ENCODE measurements around the gene DAND5.
"Not testable (repeated sequence)": the region's sequence is repeated elsewhere in the genome, so short reads cannot be mapped to it uniquely, and the experiment has no call there.

Gene DAND5

GRCh38 chr19:12965017-12965811 is 4.2 kb upstream of the DAND5 start:
- in situ Hi-C loops (cut with HindIII; ENCODE audit: low sequenced_read_pairs), result no loop called here

DNA sequence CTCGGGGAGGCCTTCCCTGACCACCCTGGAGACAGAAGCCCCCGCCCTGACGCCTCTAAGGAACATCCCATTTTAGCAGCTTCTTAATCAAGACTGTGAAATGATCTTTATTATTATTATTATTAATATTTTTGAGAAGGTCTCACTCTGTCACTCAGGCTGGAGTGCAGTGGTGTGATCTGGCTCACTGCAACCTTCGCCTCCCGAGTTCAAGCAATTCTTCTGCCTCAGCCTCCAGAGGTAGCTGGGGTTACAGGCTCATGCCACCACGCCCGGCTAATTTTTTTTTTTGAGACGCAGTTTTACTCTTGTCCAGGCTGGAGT is 3.6 kb upstream of the DAND5 start:
- in situ Hi-C loops (cut with HindIII; ENCODE audit: low sequenced_read_pairs), result no loop called here

- in situ Hi-C loops (cut with HindIII; ENCODE audit: low sequenced_read_pairs), result no loop called here
Observed at GRCh38 chr19:12967907-12968306, 1.5 kb upstream of the DAND5 start.

GRCh38 chr19:12970070-12970820 is 869 bp downstream of the DAND5 start:
- in situ Hi-C loops (cut with HindIII; ENCODE audit: low sequenced_read_pairs), result no loop called here

DNA sequence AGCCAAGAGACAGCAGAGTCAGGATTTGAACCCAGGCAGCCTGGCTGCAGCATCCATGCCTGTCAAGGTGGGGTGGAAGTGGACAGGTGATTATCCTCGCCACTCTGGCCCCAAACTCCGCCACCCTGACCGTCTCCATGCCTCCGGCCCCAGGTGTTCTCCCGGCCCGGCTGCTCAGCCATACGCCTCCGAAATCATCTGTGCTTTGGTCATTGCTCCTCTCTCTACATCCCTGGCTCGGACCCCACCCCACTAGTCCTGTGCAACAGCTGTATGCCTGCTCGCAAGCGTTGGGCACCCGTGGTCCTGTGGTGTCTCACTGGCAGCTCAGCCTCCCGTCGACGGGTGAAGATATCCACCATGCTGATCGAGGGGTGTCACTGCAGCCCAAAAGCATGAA is 3.9 kb downstream of the DAND5 start:
- in situ Hi-C loops (cut with HindIII; ENCODE audit: low sequenced_read_pairs), result no loop called here

DNA sequence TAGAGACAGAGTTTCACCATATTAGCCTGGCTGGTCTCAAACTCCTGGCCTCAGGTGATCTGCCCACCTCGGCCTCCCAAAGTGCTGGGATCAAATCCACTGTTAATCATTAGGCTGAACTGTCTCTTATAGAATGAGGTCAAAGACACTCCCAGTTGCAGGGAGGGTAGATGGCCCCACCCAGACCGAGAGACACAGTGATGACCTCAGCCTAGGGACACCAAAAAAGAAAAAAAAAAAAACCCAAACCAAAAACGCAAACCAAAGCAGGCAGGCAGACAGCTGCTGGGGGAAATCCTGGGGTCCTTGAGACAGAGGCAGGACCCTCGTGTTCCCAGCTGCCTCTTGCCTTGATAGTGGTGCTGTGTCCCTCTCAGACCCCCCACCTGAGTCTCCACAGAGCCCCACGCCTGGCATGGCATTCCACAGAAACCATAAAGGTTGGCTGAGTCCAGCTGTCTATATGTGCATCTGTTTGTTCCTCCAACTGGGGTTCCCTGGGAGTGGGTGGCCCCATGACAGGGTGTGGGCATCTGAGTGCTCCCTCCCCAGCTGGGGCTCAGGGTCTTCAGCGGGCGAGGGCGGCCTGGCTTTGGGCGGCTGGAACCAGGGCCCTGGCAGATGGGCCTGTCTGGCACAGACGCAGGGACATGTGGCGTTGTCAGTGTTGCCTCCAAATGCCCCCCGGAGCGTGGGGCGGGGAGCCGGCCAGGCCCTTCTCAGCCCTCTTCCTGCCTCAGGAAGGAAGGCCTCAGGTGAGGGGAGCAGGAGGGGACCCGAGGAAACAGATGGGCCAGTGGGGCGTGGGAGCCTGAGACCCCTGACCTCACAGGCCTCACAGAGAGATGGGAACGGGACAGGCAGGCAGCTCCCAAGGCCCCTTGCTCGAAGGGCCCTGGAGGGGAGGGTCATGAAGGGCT is 5.2 kb downstream of the DAND5 start:
- in situ Hi-C loops (cut with HindIII; ENCODE audit: low sequenced_read_pairs), result no loop called here

GRCh38 chr19:12975221-12975741 is 5.9 kb downstream of the DAND5 start:
- in situ Hi-C loops (cut with HindIII; ENCODE audit: low sequenced_read_pairs), result no loop called here

GRCh38 chr19:12976109-12976508 is 6.7 kb downstream of the DAND5 start:
- in situ Hi-C loops (cut with HindIII; ENCODE audit: low sequenced_read_pairs), result not testable (repeated sequence)

DNA sequence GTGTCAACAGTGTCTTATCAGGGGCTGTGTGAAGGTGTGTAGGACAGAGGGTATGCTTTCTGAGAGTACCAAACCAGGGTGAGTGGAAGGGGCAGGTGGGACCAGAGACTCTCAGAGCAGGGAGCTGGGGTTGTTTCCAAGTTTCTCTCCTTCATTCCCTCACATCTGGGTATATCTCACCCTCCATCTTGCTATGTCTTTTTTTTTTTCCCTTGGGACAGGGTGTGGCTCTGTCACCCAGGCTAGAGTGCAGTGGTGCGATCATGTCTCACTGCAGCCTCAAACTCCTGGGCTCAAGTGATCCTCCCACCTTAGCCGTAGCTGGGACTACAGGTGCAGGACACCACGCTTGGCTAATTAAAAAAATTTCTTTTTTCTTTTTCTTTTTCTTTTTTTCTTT is 10.6 kb downstream of the DAND5 start:
- in situ Hi-C loops (cut with HindIII; ENCODE audit: low sequenced_read_pairs), result no loop called here

DNA sequence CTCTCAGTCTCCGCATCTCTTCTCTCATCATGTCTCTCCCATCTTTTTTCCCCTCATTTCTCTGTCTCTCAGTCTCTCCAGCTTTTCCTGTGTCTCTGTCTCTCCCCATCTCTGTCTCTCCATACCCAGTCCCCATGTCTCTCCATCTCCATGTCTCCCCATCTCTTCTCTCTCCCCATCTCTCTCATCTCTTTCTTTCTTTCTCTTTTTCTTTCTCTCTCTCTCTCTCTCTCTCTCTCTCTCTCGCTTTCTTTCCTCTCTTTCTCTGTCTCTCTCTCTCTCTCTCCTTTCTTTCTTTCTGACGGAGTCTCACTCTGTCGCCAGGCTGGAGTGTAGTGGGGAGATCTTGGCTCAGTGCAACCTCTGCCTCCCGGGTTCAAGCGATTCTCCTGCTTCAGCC is 13.3 kb downstream of the DAND5 start:
- in situ Hi-C loops (cut with HindIII; ENCODE audit: low sequenced_read_pairs), result no loop called here

- in situ Hi-C loops (cut with HindIII; ENCODE audit: low sequenced_read_pairs), result no loop called here
Observed at GRCh38 chr19:12983091-12983490, 13.7 kb downstream of the DAND5 start.

- in situ Hi-C loops (cut with HindIII; ENCODE audit: low sequenced_read_pairs), result no loop called here
Observed at GRCh38 chr19:12983542-12984142, 14.3 kb downstream of the DAND5 start.

DNA sequence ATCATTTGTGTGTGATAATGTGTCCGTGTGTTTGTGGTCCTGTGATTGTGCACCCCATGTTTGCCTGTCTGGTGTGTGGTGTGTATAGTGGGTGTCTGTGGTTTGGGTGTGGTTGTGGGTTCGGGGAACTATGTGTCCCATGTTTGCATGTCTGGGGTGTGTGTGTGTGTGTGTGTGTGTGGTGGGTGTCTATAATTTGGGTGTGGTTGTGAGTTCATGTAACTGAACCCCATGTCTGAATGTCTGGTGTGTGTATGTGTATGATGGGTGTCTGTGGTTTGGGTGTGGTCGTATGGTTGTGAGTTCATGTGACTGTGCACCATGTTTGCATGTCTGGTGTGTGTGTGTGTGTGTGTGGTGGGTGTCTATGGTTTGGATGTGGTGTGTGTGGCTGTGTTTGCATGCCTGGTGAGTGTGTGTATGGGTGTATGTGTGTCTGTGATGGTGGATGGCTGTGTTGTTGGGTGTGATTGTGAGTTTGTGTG is 14.8 kb downstream of the DAND5 start:
- in situ Hi-C loops (cut with HindIII; ENCODE audit: low sequenced_read_pairs), result no loop called here

DNA sequence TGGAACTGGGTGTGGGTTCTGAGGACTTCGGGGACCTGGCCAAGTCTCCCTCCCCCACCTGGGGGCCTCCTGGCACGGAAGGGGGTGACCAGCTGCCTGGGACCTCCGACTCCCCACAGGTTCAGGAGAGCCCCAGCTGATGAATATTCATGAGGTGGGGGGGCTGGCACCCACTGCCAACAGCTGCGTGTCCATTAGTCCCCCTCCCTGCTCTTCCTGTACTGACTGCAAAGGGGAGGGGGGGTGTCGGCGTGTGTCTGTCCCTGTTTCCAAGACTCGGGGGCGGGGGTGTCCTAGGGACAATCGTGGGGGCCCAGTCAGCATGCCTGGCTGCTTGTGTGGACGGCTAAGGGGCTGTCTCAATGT is 15.3 kb downstream of the DAND5 start:
- in situ Hi-C loops (cut with HindIII; ENCODE audit: low sequenced_read_pairs), result no loop called here

DNA sequence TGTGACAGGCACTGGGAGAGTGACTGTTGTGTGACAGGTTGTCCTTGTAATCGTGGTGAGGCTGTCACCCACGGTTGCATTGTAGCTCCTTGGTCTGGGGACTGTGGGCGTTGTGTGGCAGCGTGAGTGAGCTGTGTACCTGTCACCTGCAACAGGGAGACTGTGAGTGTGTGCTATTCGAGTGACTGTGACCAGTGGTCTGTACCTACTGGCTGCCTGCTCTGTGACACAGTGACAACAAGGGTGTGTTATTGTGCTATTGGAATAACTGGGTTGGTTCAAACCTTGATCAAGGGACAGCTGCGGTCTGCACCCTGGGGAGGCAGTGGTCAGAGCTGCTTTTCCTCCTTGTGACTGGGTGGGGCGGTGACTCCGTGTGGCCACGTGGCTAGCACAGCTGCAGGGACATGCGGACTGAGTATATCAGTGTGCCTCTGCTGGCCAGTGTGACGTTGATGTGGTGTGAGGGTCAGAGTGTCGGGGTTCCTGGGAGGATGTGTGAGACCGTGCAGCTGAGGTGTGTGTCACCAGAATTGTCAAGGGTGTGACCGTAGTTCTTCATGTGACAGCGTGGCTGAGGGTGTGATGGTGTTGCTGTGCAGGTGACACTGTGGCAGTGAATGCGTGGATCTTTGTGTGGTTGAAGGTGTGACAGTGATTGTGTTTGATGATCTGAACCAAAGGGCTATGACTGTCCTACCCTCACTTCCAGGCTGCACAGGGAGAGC is 15.8 kb downstream of the DAND5 start:
- in situ Hi-C loops (cut with HindIII; ENCODE audit: low sequenced_read_pairs), result no loop called here

- in situ Hi-C loops (cut with HindIII; ENCODE audit: low sequenced_read_pairs), result no loop called here
Observed at GRCh38 chr19:12986726-12987125, 17.4 kb downstream of the DAND5 start.

DNA sequence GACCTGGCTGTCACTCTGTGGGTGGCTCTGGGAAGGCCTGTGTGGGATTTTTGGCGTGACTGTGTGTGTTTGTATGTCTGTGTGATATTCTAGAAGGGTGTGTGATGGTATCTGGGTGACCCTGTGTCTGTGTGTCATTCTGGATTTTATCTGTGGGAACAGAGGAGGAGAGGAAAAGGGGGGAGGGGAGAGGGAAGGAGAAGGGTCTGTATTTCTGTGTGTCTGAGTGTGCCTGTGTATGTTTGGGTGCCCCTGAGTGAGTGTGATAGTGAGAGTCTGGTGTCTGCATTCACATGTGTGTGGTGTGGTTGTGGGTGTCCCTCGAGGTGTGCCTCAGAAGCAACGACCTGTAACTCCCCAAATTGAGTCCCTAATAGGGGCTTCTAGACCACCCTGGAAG is 17.8 kb downstream of the DAND5 start:
- in situ Hi-C loops (cut with HindIII; ENCODE audit: low sequenced_read_pairs), result no loop called here

DNA sequence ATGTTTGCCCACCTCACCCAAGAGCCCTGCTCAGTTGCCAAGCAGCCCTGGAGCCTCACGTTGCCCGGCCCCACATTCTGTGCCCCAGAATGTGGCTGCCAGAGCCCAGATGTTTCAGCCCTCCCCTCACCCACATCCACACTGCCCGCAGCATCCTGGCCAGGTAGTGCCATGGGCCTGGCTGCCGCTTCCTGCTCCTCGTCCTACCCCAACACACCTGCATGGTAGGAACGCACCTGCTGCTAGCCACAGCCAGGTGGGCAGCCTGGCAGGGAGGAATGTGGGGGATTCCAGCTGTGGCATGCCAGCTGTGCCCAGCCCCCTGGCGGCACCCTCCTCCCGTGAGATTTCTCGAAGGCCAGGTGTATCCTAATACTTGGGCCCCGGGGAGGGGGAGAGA is 18.4 kb downstream of the DAND5 start:
- in situ Hi-C loops (cut with HindIII; ENCODE audit: low sequenced_read_pairs), result no loop called here

GRCh38 chr19:12990431-12990830 is 21.1 kb downstream of the DAND5 start:
- in situ Hi-C loops (cut with HindIII; ENCODE audit: low sequenced_read_pairs), result no loop called here

DNA sequence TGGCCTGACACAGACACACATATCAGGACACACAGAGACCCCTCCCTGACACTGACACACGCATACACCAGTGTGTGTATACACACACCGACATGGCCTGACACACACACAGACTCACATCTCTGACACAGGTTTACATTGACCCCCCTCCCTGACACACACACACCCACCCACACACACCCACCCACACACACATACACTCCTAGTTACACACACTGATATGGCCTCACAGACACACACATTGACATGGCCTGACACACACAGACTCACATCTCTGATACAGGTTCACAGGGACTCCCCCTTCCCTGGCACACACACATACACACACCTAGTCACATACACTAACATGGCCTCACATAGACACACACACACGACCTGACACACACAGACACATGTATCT is 21.5 kb downstream of the DAND5 start:
- in situ Hi-C loops (cut with HindIII; ENCODE audit: low sequenced_read_pairs), result no loop called here

All from endothelial cell of hepatic sinusoid (primary cell).